Heart right ventricle (tissue), 16 donors: ENCODE data around the gene TMEM269. TPM values are rescaled to one million over a fixed set of nuclear protein-coding genes. Genes with fewer than 3 reads are reported as not detected.

Experiments used
- ATAC-seq, 8 donors: fragments of 200-7000 bp; cut with Tn5 transposase; one replicate each; pipeline ENCODE4 v1.9.1; 2020; ENCODE audit warnings: mild to moderate bottlenecking in 8 of 8, moderate library complexity in 8 of 8, moderate number of reproducible peaks in 1 of 8
- DNase-seq, 2 donors: peaks; one replicate each; pipeline ENCODE4 v3.0.0-alpha.2; 2020
- H3K27ac ChIP-seq, 10 donors: fragments of 200-600 bp; sonication (generic) in 2 of 10; one replicate each; pipeline versions ENCODE4 v1.5.0 to v1.8.0; 2020 to 2022; ENCODE audit warnings: mild to moderate bottlenecking in 3 of 10
- H3K27me3 ChIP-seq, 7 donors: fragments of 200-600 bp; one replicate each; pipeline ENCODE4 v1.8.0; 2021 to 2022; ENCODE audit warnings: mild to moderate bottlenecking in 2 of 7
- H3K36me3 ChIP-seq, 9 donors: fragments of 200-600 bp; sonication (generic) in 1 of 9; one replicate each; pipeline versions ENCODE4 v1.5.0 to v1.8.0; 2020 to 2022; ENCODE audit warnings: mild to moderate bottlenecking in 2 of 9
- H3K4me1 ChIP-seq, 9 donors: fragments of 200-600 bp; sonication (generic) in 1 of 9; one replicate each; pipeline versions ENCODE4 v1.5.0 to v1.8.0; 2020 to 2022; ENCODE audit warnings: mild to moderate bottlenecking in 4 of 9
- H3K4me3 ChIP-seq, 10 donors: fragments of 200-600 bp; sonication (generic) in 2 of 10; one replicate each; pipeline versions ENCODE4 v1.5.0 to v1.8.0; 2020 to 2022; ENCODE audit warnings: mild to moderate bottlenecking in 7 of 10, moderate library complexity in 2 of 10
- H3K9me3 ChIP-seq, 11 donors: fragments of 200-600 bp in 10 of 11; sonication (generic) in 2 of 11; one replicate each; pipeline versions ENCODE4 v1.5.0 to v1.8.0; 2013 to 2022; ENCODE audit warnings: mild to moderate bottlenecking in 2 of 11, control low read depth in 1 of 11, moderate library complexity in 1 of 11
- CTCF ChIP-seq, 9 donors: fragments of 200-600 bp; sonication (generic) in 2 of 9; IDR thresholded peaks; one replicate each; pipeline versions ENCODE4 v1.5.0 to v1.8.0; 2021 to 2022; ENCODE audit warnings: antibody characterized with exemption in 9 of 9, mild to moderate bottlenecking in 5 of 9, moderate library complexity in 1 of 9
- WGBS, 2 donors: extraction: QIAGEN DNeasy Blood & Tissue Kit; methylation state at CpG; one replicate each; pipeline ENCODE4 v1.1.7; 2013; ENCODE audit warnings: inconsistent platforms in 1 of 2; 5-methylcytosine and 5-hydroxymethylcytosine counted together
- intact Hi-C, 10 donors: fragments of 100-400 bp; cut with DNase I; formaldehyde crosslinking; loops; one replicate each; pipeline versions ENCODE4 v1.11.1 to v1.14.2; 2022
- polyA plus RNA-seq, 2 donors: library from polyadenylated mRNA; stranded (reverse); fragments of 200-250 nt; gene quantifications; one replicate each; pipeline ENCODE4 v1.2.3, GENCODE V29; 2013
- total RNA-seq, 10 donors: library from RNA; stranded (reverse); fragmentation: NEBNext Ultra II Directional in 3 of 10; extraction: Animal tissue kit (Norgen Biotek cat#: 25700) in 3 of 10; gene quantifications; one replicate each; pipeline versions ENCODE4 v1.2.1 to v1.2.4, GENCODE V29; 2021 to 2023
- donor health status: Arrhythmogenic right ventricular cardiomyopathy.
- donor health status: ischemic (EF 13 %, LVEDD 7.1; RV severe dilation, severe dysfunction).
- donor health status: healthy with polysubstance abuse.
- donor health status: DM: no; HTN: yes; CAD: no.
- donor health status: DM: no; HTN: no; CAD: no.
- donor health status: ischemic (EF 25% LVEDD 6.9; RV normal size, moderate dysfunction).
- donor health status: ischemic (EF 25% LVEDD 5.7; RV mildly dilated, moderate dysfunction).
- donor health status: healthy.
- donor health status: DM: yes; HTN: yes; CAD: no.
- donor health status: Ischemic cardiomyopathy.
- donor health status: ischemic (EF 35%, LVEDD 5.7; RV mildly dilated, moderate dysfunction).
- donor health status: nonischemic (EF 11% LVEDD 7.7; RV severe dilation, severe dysfunction).
- donor health status: DM: yes; HTN: yes; CAD: no.
- donor health status: PGD.
- donor health status: ischemic (EF 29% LVEDD 5.4; RV normal size, mild dysfunction).
- donor health status: nonischemic (EF 23%, LVEDD 6.1; RV moderate dilation, normal function).

Gene TMEM269
- total and polyA plus RNA-seq, 12 donors: 0.01 to 0.09 (median 0.07) TPM; not detected in 9

DNA sequence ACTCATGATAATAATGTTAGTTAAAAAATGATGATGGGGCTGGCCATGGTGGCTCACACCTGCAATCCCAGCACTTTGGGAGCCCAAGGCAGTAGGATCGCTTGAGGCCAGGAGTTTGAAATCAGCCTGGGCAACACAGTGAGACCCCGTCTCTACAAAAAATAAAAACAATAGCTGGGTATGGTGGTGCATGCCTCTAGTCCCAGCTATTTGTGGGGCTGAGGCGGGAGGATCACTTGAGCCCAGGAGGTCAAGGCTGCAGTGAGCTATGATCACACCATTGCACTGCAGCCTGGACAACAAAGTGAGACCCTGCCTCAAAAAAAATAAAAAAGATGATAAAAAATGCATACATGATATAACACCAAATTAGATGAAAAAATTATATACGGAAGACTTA, 23.2 kb upstream of the TMEM269 start:
- Histone ChIP-seq H3K9me3 (no peaks in the 10 kb centered on the region), H3K36me3 (peaks cover 0 to 63% (median 25%) of the 10 kb centered on the region in 9 donors), H3K4me1 (peaks cover 2 to 31% (median 20%) of the 10 kb centered on the region in 9 donors), H3K27ac (no peak overlapping the region), H3K4me3 (no peak overlapping the region), H3K27me3 (no peaks in the 10 kb centered on the region)
- 94% methylated on average over 4 of the region's 4 CpGs for WGBS, 2 donors
- no peak for DNase-seq
- intact Hi-C loops: loop anchor here in 1 of 10 donors (10.0 kb wide), 1 partner anchor 163 kb away; no protein-coding TSS in a partner anchor
- ATAC-seq: no peak
- no peak for TF ChIP-seq CTCF (IDR thresholded peaks at IDR 0.05)

GRCh38 chr1:42762269-42762668, 22.5 kb upstream of the TMEM269 start:
- no peak overlapping the region for H3K27ac ChIP-seq
- H3K4me3 ChIP-seq: no peak overlapping the region
- ATAC-seq: no peak
- H3K27me3 ChIP-seq: no peaks in the 10 kb centered on the region
- H3K4me1 ChIP-seq: peaks cover 2 to 28% (median 20%) of the 10 kb centered on the region in 9 donors
- peaks cover 0 to 56% (median 25%) of the 10 kb centered on the region in 9 donors for H3K36me3 ChIP-seq
- no peaks in the 10 kb centered on the region for H3K9me3 ChIP-seq
- WGBS, 2 donors: 65 to 68% methylated on average over 5 of the region's 5 CpGs
- no peak for DNase-seq
- intact Hi-C loops: loop anchor here in 1 of 10 donors (10.0 kb wide), 1 partner anchor 163 kb away; no protein-coding TSS in a partner anchor
- TF ChIP-seq CTCF (IDR thresholded peaks at IDR 0.05): no peak

- intact Hi-C loops: loop anchor here in 1 of 10 donors (10.0 kb wide), 1 partner anchor 160 kb away; no protein-coding TSS in a partner anchor
- DNase-seq (no peak), ATAC-seq (no peak)
- H3K27ac ChIP-seq: peak overlapping the region in 8 of 10 donors; percentile 89 to 98 (median 95)
- no peaks in the 10 kb centered on the region for H3K27me3 ChIP-seq
- TF ChIP-seq CTCF (IDR thresholded peaks at IDR 0.05): no peak
- 15 to 19% methylated on average over 7 of the region's 7 CpGs for WGBS, 2 donors
- H3K36me3 ChIP-seq: peaks cover 0 to 33% (median 9%) of the 10 kb centered on the region in 9 donors
- H3K9me3 ChIP-seq: no peaks in the 10 kb centered on the region
- peaks cover 7 to 50% (median 36%) of the 10 kb centered on the region in 9 donors for H3K4me1 ChIP-seq
- H3K4me3 ChIP-seq: peak overlapping the region; percentile 73 to 99 (median 93)
Measured at GRCh38 chr1:42765269-42765668, 19.5 kb upstream of the TMEM269 start.

- ATAC-seq (peak in 6 of 8 donors; percentile 1 to 21 (median 10)), DNase-seq (peak; percentile 23 to 42)
- Histone ChIP-seq H3K9me3 (no peaks in the 10 kb centered on the region), H3K27me3 (no peaks in the 10 kb centered on the region), H3K4me3 (peak overlapping the region; percentile 73 to 99 (median 93)), H3K27ac (peak overlapping the region; percentile 67 to 98 (median 94)), H3K4me1 (peaks cover 7 to 50% (median 36%) of the 10 kb centered on the region in 9 donors), H3K36me3 (peaks cover 0 to 25% (median 8%) of the 10 kb centered on the region in 9 donors)
- TF ChIP-seq CTCF (IDR thresholded peaks at IDR 0.05): peak in 7 of 9 donors; percentile 30 to 56 (median 43)
- 1% methylated on average over 43 to 44 of the region's 44 CpGs for WGBS, 2 donors
- intact Hi-C loops: loop anchor here in 3 of 10 donors (2.0 to 10.0 kb wide), 3 partner anchors 51 to 159 kb away; partner anchors contain the start of genes ERMAP (in 2 of the 3), SVBP (in 2 of the 3) and ZNF691 (in 1 of the 3)
Measured at GRCh38 chr1:42765832-42766740, 18.7 kb upstream of the TMEM269 start.
